GM12892 (cell line): ENCODE measurements around the gene LMX1B.

ENCODE experiments used
- POLR2A ChIP-seq: IDR thresholded peaks from 2 replicates; pipeline ENCODE4 v1.6.1; 2011; ENCODE audit warnings: low read depth, low read length, control low read depth
- POLR2AphosphoS5 ChIP-seq: IDR thresholded peaks from 2 replicates; pipeline ENCODE4 v1.6.1; 2011; ENCODE audit warnings: low read depth, low read length, control low read depth
- TAF1 ChIP-seq: IDR thresholded peaks from 2 replicates; pipeline ENCODE4 v1.6.1; 2011; ENCODE audit warnings: low read depth, mild to moderate bottlenecking, control low read depth, low read length, borderline replicate concordance

- no peak for TF ChIP-seq POLR2A
- no peak for TF ChIP-seq POLR2AphosphoS5
- TF ChIP-seq TAF1 = no peak
Measured at GRCh38 chr9:126621919-126622735, 8.4 kb downstream of the LMX1B start.
